ENCODE data around the gene PRTFDC1. TPM values are rescaled to one million over a fixed set of nuclear protein-coding genes. Genes with fewer than 3 reads are reported as not detected.

Gene PRTFDC1
- total RNA-seq, 1 experiment from 2014 or later: not detected

DNA sequence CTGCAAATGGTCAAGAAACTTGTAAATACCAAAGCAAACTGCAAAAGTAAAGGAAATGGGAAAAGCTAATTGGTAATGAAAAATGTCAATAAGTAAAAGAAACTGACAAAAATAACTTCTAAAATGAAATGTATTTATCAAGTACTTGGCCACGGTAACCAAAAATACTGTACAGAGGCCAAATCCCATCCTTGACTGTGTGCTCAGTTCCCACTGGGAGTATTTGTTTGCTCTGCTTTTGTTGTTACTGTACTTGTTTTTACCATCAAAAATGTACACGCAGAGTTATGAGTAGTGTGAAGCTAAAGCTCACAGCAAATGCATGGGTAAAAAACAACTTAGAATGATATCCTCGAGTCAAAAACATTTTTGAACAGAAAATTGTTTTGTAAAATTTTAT lies 32.5 kb upstream of the PRTFDC1 start:
- CTCF ChIA-PET: interaction anchor here (1.0 kb wide), 1 partner anchor 367 kb away, joined by 3 read pairs; no protein-coding TSS in a partner anchor
- intact Hi-C loops (cut with micrococcal nuclease): no loop called here
- H3K27me3 Mint-ChIP-seq (ENCODE audit: insufficient read depth, unreplicated experiment): no peaks in the 10 kb centered on the region
- POLR2A ChIA-PET: no interaction called here
- H3K27ac Mint-ChIP-seq (ENCODE audit: low read depth, unreplicated experiment): no peak overlapping the region
- H3K36me3 Mint-ChIP-seq (ENCODE audit: insufficient read depth, unreplicated experiment): no peaks in the 10 kb centered on the region
- H3K9me3 Mint-ChIP-seq (ENCODE audit: unreplicated experiment): peaks cover 5% of the 10 kb centered on the region
- no TSS peak for BruUV-seq (replicated peaks)
- no peak for DNase-seq (ENCODE audit: unreplicated experiment)
- no peaks in the 10 kb centered on the region for H3K4me1 Mint-ChIP-seq (ENCODE audit: insufficient read depth, unreplicated experiment)
- TF ChIP-seq, protein P1, sequence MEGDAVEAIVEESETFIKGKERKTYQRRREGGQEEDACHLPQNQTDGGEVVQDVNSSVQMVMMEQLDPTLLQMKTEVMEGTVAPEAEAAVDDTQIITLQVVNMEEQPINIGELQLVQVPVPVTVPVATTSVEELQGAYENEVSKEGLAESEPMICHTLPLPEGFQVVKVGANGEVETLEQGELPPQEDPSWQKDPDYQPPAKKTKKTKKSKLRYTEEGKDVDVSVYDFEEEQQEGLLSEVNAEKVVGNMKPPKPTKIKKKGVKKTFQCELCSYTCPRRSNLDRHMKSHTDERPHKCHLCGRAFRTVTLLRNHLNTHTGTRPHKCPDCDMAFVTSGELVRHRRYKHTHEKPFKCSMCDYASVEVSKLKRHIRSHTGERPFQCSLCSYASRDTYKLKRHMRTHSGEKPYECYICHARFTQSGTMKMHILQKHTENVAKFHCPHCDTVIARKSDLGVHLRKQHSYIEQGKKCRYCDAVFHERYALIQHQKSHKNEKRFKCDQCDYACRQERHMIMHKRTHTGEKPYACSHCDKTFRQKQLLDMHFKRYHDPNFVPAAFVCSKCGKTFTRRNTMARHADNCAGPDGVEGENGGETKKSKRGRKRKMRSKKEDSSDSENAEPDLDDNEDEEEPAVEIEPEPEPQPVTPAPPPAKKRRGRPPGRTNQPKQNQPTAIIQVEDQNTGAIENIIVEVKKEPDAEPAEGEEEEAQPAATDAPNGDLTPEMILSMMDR (IDR thresholded peaks at IDR 0.05; ENCODE audit: unreplicated experiment): no peak
- no peak overlapping the region for H3K4me3 Mint-ChIP-seq (ENCODE audit: unreplicated experiment)

DNA sequence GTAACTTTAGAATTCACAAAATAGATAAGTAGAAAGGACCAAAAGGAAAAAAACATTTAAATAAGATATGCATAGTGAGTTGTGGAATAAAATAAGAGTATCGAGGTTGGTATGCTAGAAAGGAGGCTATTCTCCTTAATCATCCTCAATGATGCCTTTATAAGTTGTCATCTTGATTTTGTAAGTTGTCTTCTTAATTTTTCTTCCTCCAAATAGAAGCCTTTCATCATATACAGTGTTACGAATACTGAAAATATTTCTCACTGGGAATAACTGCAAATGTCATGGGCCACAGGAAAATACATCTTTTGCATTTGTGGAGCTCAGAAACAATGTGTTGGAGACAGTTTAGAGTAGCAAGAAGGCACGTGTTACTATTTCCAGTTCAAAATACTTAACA lies 31.5 kb upstream of the PRTFDC1 start:
- H3K9me3 Mint-ChIP-seq (ENCODE audit: unreplicated experiment): peaks cover 9% of the 10 kb centered on the region
- H3K4me1 Mint-ChIP-seq (ENCODE audit: insufficient read depth, unreplicated experiment): no peaks in the 10 kb centered on the region
- no peaks in the 10 kb centered on the region for H3K36me3 Mint-ChIP-seq (ENCODE audit: insufficient read depth, unreplicated experiment)
- POLR2A ChIA-PET: interaction anchor here (0.6 kb wide), 1 partner anchor 23 kb away, joined by 3 read pairs; no protein-coding TSS in a partner anchor
- TF ChIP-seq, protein P1 (IDR thresholded peaks at IDR 0.05; ENCODE audit: unreplicated experiment): no peak
- H3K27ac Mint-ChIP-seq (ENCODE audit: low read depth, unreplicated experiment): no peak overlapping the region
- CTCF ChIA-PET: interaction anchor here (1.0 kb wide), 1 partner anchor 97 kb away, joined by 5 read pairs; no protein-coding TSS in a partner anchor
- no peaks in the 10 kb centered on the region for H3K27me3 Mint-ChIP-seq (ENCODE audit: insufficient read depth, unreplicated experiment)
- intact Hi-C loops (cut with micrococcal nuclease): no loop called here
- BruUV-seq (replicated peaks): no TSS peak
- no peak overlapping the region for H3K4me3 Mint-ChIP-seq (ENCODE audit: unreplicated experiment)
- DNase-seq (ENCODE audit: unreplicated experiment): no peak

DNA sequence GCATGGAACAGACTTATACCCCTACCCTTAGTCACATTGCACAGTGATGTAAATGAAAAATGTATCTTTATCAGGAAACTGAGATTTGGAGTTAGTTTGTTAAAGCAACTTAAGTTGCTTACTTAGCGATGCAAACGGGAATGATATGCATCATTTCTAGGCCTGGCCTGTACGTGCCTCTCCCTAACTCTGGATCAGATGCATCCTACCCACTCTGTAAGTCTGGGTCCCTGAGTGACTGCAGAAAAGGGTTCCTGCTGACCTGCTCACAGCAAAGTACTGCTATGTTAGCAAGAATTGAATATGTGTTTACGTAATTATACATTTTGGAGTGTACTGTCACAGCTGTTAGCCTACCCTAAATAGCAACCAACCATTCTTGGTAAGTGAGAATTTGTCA lies 30.7 kb upstream of the PRTFDC1 start:
- POLR2A ChIA-PET: interaction anchor here (0.6 to 2.3 kb wide), 2 partner anchors 19 to 23 kb away, joined by 3 to 5 read pairs; no protein-coding TSS in a partner anchor
- Mint-ChIP-seq H3K4me3 (ENCODE audit: unreplicated experiment) (no peak overlapping the region), H3K27me3 (ENCODE audit: insufficient read depth, unreplicated experiment) (no peaks in the 10 kb centered on the region), H3K36me3 (ENCODE audit: insufficient read depth, unreplicated experiment) (no peaks in the 10 kb centered on the region), H3K4me1 (ENCODE audit: insufficient read depth, unreplicated experiment) (no peaks in the 10 kb centered on the region), H3K27ac (ENCODE audit: low read depth, unreplicated experiment) (no peak overlapping the region), H3K9me3 (ENCODE audit: unreplicated experiment) (peaks cover 9% of the 10 kb centered on the region)
- no TSS peak for BruUV-seq (replicated peaks)
- intact Hi-C loops (cut with micrococcal nuclease): no loop called here
- DNase-seq (ENCODE audit: unreplicated experiment): no peak
- TF ChIP-seq, protein P1 (IDR thresholded peaks at IDR 0.05; ENCODE audit: unreplicated experiment): no peak
- CTCF ChIA-PET: interaction anchor here (1.0 kb wide), 1 partner anchor 98 kb away, joined by 5 read pairs; no protein-coding TSS in a partner anchor

DNA sequence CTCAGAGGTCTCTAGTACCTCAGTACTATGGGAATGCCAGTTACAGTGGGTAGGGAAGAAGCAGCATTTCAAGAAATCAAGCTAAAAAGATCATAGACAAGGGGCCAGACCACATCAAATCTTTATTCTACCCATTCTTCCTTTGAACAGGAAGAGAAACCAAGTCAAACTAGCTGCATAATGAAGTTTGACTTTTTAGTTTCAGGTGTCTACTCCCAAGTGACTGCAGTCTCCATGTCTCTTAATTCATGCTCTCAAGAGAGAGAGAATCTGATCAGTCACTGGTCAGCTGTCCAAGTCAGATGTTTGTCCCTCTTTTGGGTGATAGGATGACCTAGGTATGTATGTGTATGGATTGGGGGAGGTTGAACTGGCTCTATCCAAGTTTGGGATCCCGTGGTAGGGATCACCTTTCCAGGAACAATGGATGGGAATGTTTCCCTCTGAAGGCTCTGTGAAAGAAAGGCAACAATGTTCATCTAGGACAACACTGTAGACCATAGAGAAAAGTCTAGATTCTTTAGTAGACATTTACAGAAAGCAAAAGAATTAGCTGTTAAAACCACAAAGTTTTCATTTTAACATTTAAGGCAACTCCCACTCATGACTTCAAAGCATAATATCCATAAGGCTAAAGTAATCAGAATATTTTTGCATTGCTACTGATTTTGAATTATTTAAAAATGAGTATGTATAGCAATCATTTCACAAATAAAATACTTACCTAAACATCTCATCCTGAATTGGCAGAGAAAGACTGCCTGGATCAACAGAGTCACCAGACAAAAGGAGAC lies 30.1 kb upstream of the PRTFDC1 start:
- Mint-ChIP-seq H3K4me3 (ENCODE audit: unreplicated experiment) (no peak overlapping the region), H3K27ac (ENCODE audit: low read depth, unreplicated experiment) (no peak overlapping the region), H3K4me1 (ENCODE audit: insufficient read depth, unreplicated experiment) (no peaks in the 10 kb centered on the region), H3K9me3 (ENCODE audit: unreplicated experiment) (peaks cover 9% of the 10 kb centered on the region), H3K27me3 (ENCODE audit: insufficient read depth, unreplicated experiment) (no peaks in the 10 kb centered on the region), H3K36me3 (ENCODE audit: insufficient read depth, unreplicated experiment) (no peaks in the 10 kb centered on the region)
- POLR2A ChIA-PET: interaction anchor here (0.7 to 2.3 kb wide), 2 partner anchors 19 to 351 kb away, joined by 5 read pairs; no protein-coding TSS in a partner anchor
- DNase-seq (ENCODE audit: unreplicated experiment): no peak
- no TSS peak for BruUV-seq (replicated peaks)
- CTCF ChIA-PET: interaction anchor here (0.6 to 0.7 kb wide), 3 partner anchors 12 to 498 kb away, joined by 3 read pairs; no protein-coding TSS in a partner anchor
- TF ChIP-seq, protein P1 (IDR thresholded peaks at IDR 0.05; ENCODE audit: unreplicated experiment): no peak
- intact Hi-C loops (cut with micrococcal nuclease): no loop called here

All from MCF 10A (cell line).